Peyer's patch (tissue), 4 donors: ENCODE measurements around the gene ZNF580. TPM values are rescaled to one million over a fixed set of nuclear protein-coding genes. Genes with fewer than 3 reads are reported as not detected.

ENCODE experiments used
- DNase-seq, 3 donors: peaks; one replicate each; pipeline ENCODE4 v3.0.0-alpha.2; 2017 to 2019
- H3K27ac ChIP-seq, 4 donors: fragments of 200-600 bp; sonication (generic); one replicate each; pipeline ENCODE4 v1.5.1; 2016 to 2019
- H3K27me3 ChIP-seq, 2 donors: fragments of 200-600 bp; sonication (generic); one replicate each; pipeline ENCODE4 v1.5.1; 2019
- H3K36me3 ChIP-seq, 3 donors: fragments of 200-600 bp; sonication (generic); one replicate each; pipeline ENCODE4 v1.5.1; 2016 to 2019
- H3K4me1 ChIP-seq, 4 donors: fragments of 200-600 bp; sonication (generic); one replicate each; pipeline ENCODE4 v1.5.1; 2016 to 2019
- H3K4me3 ChIP-seq, 4 donors: fragments of 200-600 bp; sonication (generic); 1 replicate in 3 of 4; 2 replicates in 1 of 4; pipeline ENCODE4 v1.5.1; 2016 to 2019; ENCODE audit warnings: mild to moderate bottlenecking in 1 of 4
- H3K9me3 ChIP-seq, 4 donors: fragments of 200-600 bp; sonication (generic); one replicate each; pipeline ENCODE4 v1.5.1; 2016 to 2019; ENCODE audit warnings: mild to moderate bottlenecking in 1 of 4
- CTCF ChIP-seq, 6 experiments: fragments of 450-650 bp in 4 of 6; fragments of 200-600 bp in 2 of 6; sonication (generic) in 1 of 6; IDR thresholded peaks; one replicate each; pipeline ENCODE4 v1.5.1; 2017 to 2019; ENCODE audit warnings: antibody characterized with exemption in 6 of 6, mild to moderate bottlenecking in 3 of 6, moderate library complexity in 1 of 6
- POLR2A ChIP-seq, 2 donors: fragments of 450-650 bp; IDR thresholded peaks; one replicate each; pipeline ENCODE4 v1.5.1; 2017; ENCODE audit warnings: antibody characterized with exemption in 2 of 2, mild to moderate bottlenecking in 2 of 2, moderate library complexity in 2 of 2
- total RNA-seq, 4 donors: library from RNA; depleted of rRNA; stranded (reverse); fragments of >200 nt; gene quantifications; one replicate each; pipeline ENCODE4 v1.1.0, GENCODE V29; 2016

The ZNF580 gene
- total RNA-seq, 4 donors from 2014 or later, result 12.3 to 38.4 (median 25.2) TPM

- Histone ChIP-seq H3K27ac (no peak overlapping the region), H3K9me3 (no peaks in the 10 kb centered on the region), H3K4me1 (peaks cover 0 to 24% (median 8%) of the 10 kb centered on the region in 4 donors), H3K27me3 (no peaks in the 10 kb centered on the region), H3K36me3 (peaks cover 0 to 27% (median 0%) of the 10 kb centered on the region in 3 donors), H3K4me3 (no peak overlapping the region)
- DNase-seq, result no peak
- TF ChIP-seq CTCF (IDR thresholded peaks at IDR 0.05) (no peak), POLR2A (IDR thresholded peaks at IDR 0.05) (no peak)
These were observed 31.5 kb upstream of the ZNF580 start for GRCh38 chr19:55609326-55609725.

- no peak for DNase-seq
- TF ChIP-seq CTCF (IDR thresholded peaks at IDR 0.05) (no peak), POLR2A (IDR thresholded peaks at IDR 0.05) (no peak)
These were observed 29.4 kb upstream of the ZNF580 start for GRCh38 chr19:55611300-55611982.

GRCh38 chr19:55611983-55612645 is 28.7 kb upstream of the ZNF580 start:
- no peaks in the 10 kb centered on the region for H3K9me3 ChIP-seq
- peaks cover 0 to 54% (median 0%) of the 10 kb centered on the region in 3 donors for H3K36me3 ChIP-seq
- no peaks in the 10 kb centered on the region for H3K27me3 ChIP-seq
- TF ChIP-seq POLR2A (IDR thresholded peaks at IDR 0.05) (no peak), CTCF (IDR thresholded peaks at IDR 0.05) (no peak)
- no peak overlapping the region for H3K27ac ChIP-seq
- DNase-seq, result no peak
- no peak overlapping the region for H3K4me3 ChIP-seq
- peaks cover 0 to 7% (median 0%) of the 10 kb centered on the region in 4 donors for H3K4me1 ChIP-seq

More at GRCh38 chr19:55611300-55611982, 29.4 kb upstream of the ZNF580 start:
- H3K4me3 ChIP-seq, result no peak overlapping the region
- H3K36me3 ChIP-seq, result peaks cover 0 to 47% (median 0%) of the 10 kb centered on the region in 3 donors
- H3K27ac ChIP-seq, result no peak overlapping the region
- H3K27me3 ChIP-seq, result no peaks in the 10 kb centered on the region
- H3K9me3 ChIP-seq, result no peaks in the 10 kb centered on the region
- H3K4me1 ChIP-seq, result peaks cover 0 to 12% (median 3%) of the 10 kb centered on the region in 4 donors

- peaks cover 0 to 7% (median 0%) of the 10 kb centered on the region in 4 donors for H3K4me1 ChIP-seq
- TF ChIP-seq CTCF (IDR thresholded peaks at IDR 0.05) (no peak), POLR2A (IDR thresholded peaks at IDR 0.05) (no peak)
- DNase-seq, result no peak
- no peak overlapping the region for H3K27ac ChIP-seq
- H3K36me3 ChIP-seq, result peaks cover 0 to 56% (median 0%) of the 10 kb centered on the region in 3 donors
- H3K27me3 ChIP-seq, result no peaks in the 10 kb centered on the region
- no peaks in the 10 kb centered on the region for H3K9me3 ChIP-seq
- H3K4me3 ChIP-seq, result no peak overlapping the region
These were observed 27.4 kb upstream of the ZNF580 start for GRCh38 chr19:55613396-55613795.

- no peak overlapping the region for H3K27ac ChIP-seq
- TF ChIP-seq POLR2A (IDR thresholded peaks at IDR 0.05) (no peak), CTCF (IDR thresholded peaks at IDR 0.05) (no peak)
- no peaks in the 10 kb centered on the region for H3K27me3 ChIP-seq
- peaks cover 0 to 7% (median 0%) of the 10 kb centered on the region in 4 donors for H3K4me1 ChIP-seq
- H3K9me3 ChIP-seq, result no peaks in the 10 kb centered on the region
- peaks cover 0 to 53% (median 0%) of the 10 kb centered on the region in 3 donors for H3K36me3 ChIP-seq
- H3K4me3 ChIP-seq, result no peak overlapping the region
- no peak for DNase-seq
These were observed 26.7 kb upstream of the ZNF580 start for GRCh38 chr19:55613930-55614710.
